WI38 (cell line): ENCODE results near the gene FLNB.

ENCODE experiments used
- H3K4me3 ChIP-seq: 2 replicates; pipeline ENCODE4 v1.5.1; 2011; ENCODE audit warnings: low read depth, mild to moderate bottlenecking, control low read depth, low read length
- CTCF ChIP-seq: IDR thresholded peaks from 2 replicates; pipeline ENCODE4 v1.5.1; 2012; ENCODE audit warnings: low read depth, mild to moderate bottlenecking, control low read depth, low read length

Gene FLNB

GRCh38 chr3:58121183-58121582 is 113.0 kb downstream of the FLNB start:
- no peak overlapping the region for H3K4me3 ChIP-seq
- no peak for TF ChIP-seq CTCF

GRCh38 chr3:58122936-58123700 is 114.9 kb downstream of the FLNB start:
- no peak overlapping the region for H3K4me3 ChIP-seq
- no peak for TF ChIP-seq CTCF

DNA sequence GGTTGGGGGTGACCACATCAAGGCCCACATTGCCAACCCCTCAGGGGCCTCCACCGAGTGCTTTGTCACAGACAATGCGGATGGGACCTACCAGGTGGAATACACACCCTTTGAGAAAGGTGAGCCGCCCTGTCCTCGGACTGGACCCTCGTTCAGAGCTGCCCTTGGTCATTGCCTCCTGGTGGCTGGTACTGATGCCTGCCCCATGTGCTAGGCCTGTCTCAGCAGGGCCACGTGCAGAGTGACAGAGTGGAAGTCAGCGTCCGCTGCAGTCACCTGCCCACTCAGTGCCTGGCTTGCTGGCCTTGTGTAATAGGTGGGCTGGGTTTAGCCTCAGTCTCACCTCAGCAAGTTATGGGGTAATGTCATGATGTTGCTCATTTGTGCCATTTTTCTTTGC is 116.2 kb downstream of the FLNB start:
- TF ChIP-seq CTCF, result no peak
- H3K4me3 ChIP-seq, result no peak overlapping the region

DNA sequence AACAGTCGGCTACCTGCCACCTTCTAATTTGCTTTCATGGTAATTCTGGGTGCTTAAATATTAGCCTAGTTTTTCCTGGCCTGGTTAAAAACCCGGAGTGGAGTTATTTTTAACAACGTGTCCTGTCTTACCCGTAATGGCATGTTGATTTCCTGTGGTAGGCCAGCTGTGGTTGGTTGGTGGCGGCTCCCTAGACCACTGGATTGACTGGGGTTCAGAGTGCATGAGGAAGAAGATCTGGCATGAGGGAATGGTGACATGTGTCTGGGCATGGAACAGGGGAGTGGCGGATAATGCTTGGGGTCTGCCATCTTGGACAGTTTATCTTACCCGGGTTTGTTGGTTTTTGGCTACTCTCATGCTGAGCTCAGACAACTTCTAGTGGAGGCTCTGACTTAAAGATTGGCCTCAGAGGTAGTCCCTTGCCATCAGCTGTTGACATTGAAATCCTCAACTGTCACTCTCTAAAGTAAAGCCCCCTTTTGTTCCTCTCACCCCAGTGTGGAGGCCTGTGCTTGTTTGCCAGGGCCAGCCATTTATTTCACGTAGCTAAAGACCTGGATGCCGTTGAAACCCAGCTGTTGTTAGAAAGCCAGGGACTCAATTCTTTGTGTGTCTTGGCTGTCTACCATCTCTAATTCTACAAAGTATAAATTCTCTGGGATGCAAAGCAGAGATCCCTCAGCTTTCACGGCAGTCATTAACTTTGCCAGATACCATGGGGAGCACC is 121.0 kb downstream of the FLNB start:
- no peak overlapping the region for H3K4me3 ChIP-seq
- TF ChIP-seq CTCF, result no peak

DNA sequence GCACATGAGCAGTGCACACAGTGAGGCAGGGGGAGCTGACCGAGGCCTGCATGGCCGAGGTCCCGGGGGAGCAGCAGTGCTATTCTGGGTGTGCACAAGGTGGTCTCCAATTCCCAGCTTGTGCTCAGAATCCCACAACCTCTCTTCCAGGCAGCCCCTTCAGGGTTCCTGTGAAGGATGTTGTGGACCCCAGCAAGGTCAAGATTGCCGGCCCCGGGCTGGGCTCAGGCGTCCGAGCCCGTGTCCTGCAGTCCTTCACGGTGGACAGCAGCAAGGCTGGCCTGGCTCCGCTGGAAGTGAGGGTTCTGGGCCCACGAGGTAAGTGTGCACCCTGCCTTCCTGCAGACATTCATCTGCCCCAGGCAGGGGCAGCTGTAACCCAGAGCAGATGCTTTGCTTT is 122.4 kb downstream of the FLNB start:
- no peak overlapping the region for H3K4me3 ChIP-seq
- no peak for TF ChIP-seq CTCF

DNA sequence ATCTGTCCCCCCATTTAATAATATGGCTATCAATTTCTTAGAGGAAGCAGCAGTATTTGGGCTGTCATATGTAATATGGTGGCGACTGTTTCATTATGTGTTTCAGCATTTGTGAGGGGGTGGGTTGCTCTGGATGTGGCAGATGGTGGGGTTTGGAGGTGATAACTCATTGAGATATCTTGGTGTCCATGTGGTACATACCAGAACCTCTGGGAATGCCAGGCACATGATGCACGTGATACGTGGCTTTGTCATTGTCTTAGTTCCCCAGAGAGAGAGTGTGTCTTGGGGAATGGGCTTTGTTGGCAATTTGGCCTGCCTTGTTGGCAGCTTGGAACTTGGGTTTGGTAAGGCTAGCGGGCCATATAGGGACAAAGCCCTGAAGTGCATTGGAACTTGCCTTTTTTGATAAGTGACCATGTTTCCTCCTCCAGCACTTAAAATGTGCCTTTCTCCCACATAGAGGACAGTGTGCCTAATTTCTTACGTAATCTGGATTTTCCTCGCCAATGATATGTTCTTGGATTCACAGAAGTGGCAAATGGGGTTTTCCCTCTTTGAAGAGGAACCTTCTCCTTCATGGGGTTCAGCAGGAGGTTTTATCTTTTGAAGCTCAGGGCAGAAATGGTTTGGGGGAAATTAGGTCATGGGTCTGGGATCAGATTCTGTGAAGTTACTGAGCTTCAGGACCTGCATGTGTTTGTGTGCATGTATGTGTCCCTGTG is 123.0 kb downstream of the FLNB start:
- no peak for TF ChIP-seq CTCF

GRCh38 chr3:58132850-58133249 is 124.6 kb downstream of the FLNB start:
- no peak overlapping the region for H3K4me3 ChIP-seq
- TF ChIP-seq CTCF, result no peak

More for the DNA sequence above, 123.0 kb downstream of the FLNB start:
- no peak overlapping the region for H3K4me3 ChIP-seq
